Measurements from ENCODE around the gene OR2M7. TPM values are rescaled to one million over a fixed set of nuclear protein-coding genes. Genes with fewer than 3 reads are reported as not detected.
"Not testable (repeated sequence)": the region's sequence is repeated elsewhere in the genome, so short reads cannot be mapped to it uniquely, and the experiment has no call there.

The OR2M7 gene
- total RNA-seq, 4 donors from 2014 or later = not detected

GRCh38 chr1:248343451-248343850 is 19.1 kb upstream of the OR2M7 start:
- DNase-seq (ENCODE audit: low spot score) (no peak), ATAC-seq (ENCODE audit: low FRiP score) (no peak)
- TF ChIP-seq, protein P1, sequence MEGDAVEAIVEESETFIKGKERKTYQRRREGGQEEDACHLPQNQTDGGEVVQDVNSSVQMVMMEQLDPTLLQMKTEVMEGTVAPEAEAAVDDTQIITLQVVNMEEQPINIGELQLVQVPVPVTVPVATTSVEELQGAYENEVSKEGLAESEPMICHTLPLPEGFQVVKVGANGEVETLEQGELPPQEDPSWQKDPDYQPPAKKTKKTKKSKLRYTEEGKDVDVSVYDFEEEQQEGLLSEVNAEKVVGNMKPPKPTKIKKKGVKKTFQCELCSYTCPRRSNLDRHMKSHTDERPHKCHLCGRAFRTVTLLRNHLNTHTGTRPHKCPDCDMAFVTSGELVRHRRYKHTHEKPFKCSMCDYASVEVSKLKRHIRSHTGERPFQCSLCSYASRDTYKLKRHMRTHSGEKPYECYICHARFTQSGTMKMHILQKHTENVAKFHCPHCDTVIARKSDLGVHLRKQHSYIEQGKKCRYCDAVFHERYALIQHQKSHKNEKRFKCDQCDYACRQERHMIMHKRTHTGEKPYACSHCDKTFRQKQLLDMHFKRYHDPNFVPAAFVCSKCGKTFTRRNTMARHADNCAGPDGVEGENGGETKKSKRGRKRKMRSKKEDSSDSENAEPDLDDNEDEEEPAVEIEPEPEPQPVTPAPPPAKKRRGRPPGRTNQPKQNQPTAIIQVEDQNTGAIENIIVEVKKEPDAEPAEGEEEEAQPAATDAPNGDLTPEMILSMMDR (IDR thresholded peaks at IDR 0.05) = no peak

GRCh38 chr1:248316796-248317195 is 7.6 kb downstream of the OR2M7 start:
- no peak for DNase-seq (ENCODE audit: low spot score)
- ATAC-seq (ENCODE audit: low FRiP score) = no peak
- TF ChIP-seq, protein P1 (IDR thresholded peaks at IDR 0.05) = no peak

- not testable (repeated sequence) for DNase-seq (ENCODE audit: low spot score); ATAC-seq (ENCODE audit: low FRiP score)
Observed at GRCh38 chr1:248306740-248307139, 17.6 kb downstream of the OR2M7 start.

- TF ChIP-seq, protein P1 (IDR thresholded peaks at IDR 0.05) = no peak
- no peak for DNase-seq (ENCODE audit: low spot score)
- no peak for ATAC-seq (ENCODE audit: low FRiP score)
Observed at GRCh38 chr1:248306103-248306502, 18.3 kb downstream of the OR2M7 start.

GRCh38 chr1:248305672-248306071 is 18.7 kb downstream of the OR2M7 start:
- DNase-seq (ENCODE audit: low spot score); ATAC-seq (ENCODE audit: low FRiP score): not testable (repeated sequence)

DNA sequence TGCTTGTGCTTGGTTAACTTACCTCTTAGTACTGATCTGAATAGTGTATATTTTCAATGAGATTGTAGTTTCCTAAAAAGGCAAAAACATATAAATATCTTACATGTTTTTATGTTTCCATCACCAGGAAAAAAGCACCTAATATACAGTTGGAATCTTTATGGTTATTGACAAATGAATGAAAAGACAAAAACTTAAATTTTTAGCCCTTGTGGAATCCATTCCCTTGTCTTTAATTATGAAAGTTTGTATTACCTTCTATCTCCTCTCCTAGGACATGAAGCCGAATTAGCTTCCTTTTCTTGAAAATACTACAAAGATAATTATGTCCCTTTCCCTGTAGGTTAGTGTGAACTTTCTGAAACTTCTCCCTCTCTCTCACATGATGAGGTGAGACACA is 21.0 kb downstream of the OR2M7 start, which contains the start of gene OR2T12:
TSS of gene OR2T12 (minus strand) at position 101 of the 400 bp plus-strand sequence. CDS start 7,846 bp downstream, outside the sequence.
- no peak for DNase-seq (ENCODE audit: low spot score)
- ATAC-seq (ENCODE audit: low FRiP score) = no peak
- TF ChIP-seq, protein P1 (IDR thresholded peaks at IDR 0.05) = no peak

- no peak for DNase-seq (ENCODE audit: low spot score)
- no peak for ATAC-seq (ENCODE audit: low FRiP score)
- TF ChIP-seq, protein P1 (IDR thresholded peaks at IDR 0.05) = no peak
Observed at GRCh38 chr1:248288391-248288790, 36.0 kb downstream of the OR2M7 start.

GRCh38 chr1:248277876-248278275 is 46.5 kb downstream of the OR2M7 start, which contains the start of gene OR2T33:
Gene OR2T33 (minus strand): TSS chr1:248277976. CDS start chr1:248273814, 4,162 bp downstream.
- no peak for DNase-seq (ENCODE audit: low spot score)
- TF ChIP-seq, protein P1 (IDR thresholded peaks at IDR 0.05) = no peak
- ATAC-seq (ENCODE audit: low FRiP score) = no peak

Other genes with a start within 250 kb of the OR2M7 start
- gene OR2L13, start 229.4 kb downstream of the OR2M7 start, total RNA-seq = not detected
- not detected for gene OR2M5, start 179.4 kb downstream of the OR2M7 start, total RNA-seq
- gene OR2M2, start 149.7 kb downstream of the OR2M7 start, total RNA-seq = not detected
- gene OR2M3, start 127.3 kb downstream of the OR2M7 start, total RNA-seq = not detected
- not detected for gene OR2M4, start 93.2 kb downstream of the OR2M7 start, total RNA-seq
- gene OR2T33, start 46.6 kb downstream of the OR2M7 start, total RNA-seq = under 1 TPM in 1 of 4 donors, not detected in 3; 0.69 TPM
- gene OR2T12, start 21.1 kb downstream of the OR2M7 start, total RNA-seq = not detected
- not detected for gene OR14C36, start 24.2 kb upstream of the OR2M7 start, total RNA-seq
- gene OR2T4, start 37.1 kb upstream of the OR2M7 start, total RNA-seq = not detected
- gene OR2T6, start 51.2 kb upstream of the OR2M7 start, total RNA-seq = not detected
- not detected for gene OR2T1, start 78.5 kb upstream of the OR2M7 start, total RNA-seq
- not detected for gene OR2T2, start 121.1 kb upstream of the OR2M7 start, total RNA-seq
- not detected for gene OR2T3, start 148.8 kb upstream of the OR2M7 start, total RNA-seq
- not detected for gene OR2T5, start 164.0 kb upstream of the OR2M7 start, total RNA-seq
- gene OR2G6, start 183.5 kb upstream of the OR2M7 start, total RNA-seq = not detected
- gene OR2T29, start 238.2 kb upstream of the OR2M7 start, total RNA-seq = not detected